Measurements from ENCODE around the gene PTCH2.

Gene PTCH2

GRCh38 chr1:44842862-44843655 is at the start of gene PTCH2:
Gene PTCH2, minus strand, starts transcription at chr1:44843253. Its CDS starts 321 bp downstream, at chr1:44842932.
- H3K4me3 ChIP-seq (ENCODE audit: low read length): no peak within 1 kb of the TSS
- no peaks in the 10 kb centered on the region for H3K4me1 ChIP-seq (ENCODE audit: low read length)
- no peak within 1 kb of the TSS for H2AFZ ChIP-seq (ENCODE audit: low read depth, low read length)
- H3K79me2 ChIP-seq (ENCODE audit: low read length): no peaks in the 10 kb centered on the region
- H4K20me1 ChIP-seq (ENCODE audit: insufficient read depth, low read length): no peaks in the 10 kb centered on the region
- H3K9me3 ChIP-seq (ENCODE audit: insufficient read depth, low read length): no peaks in the 10 kb centered on the region
- no peak within 1 kb of the TSS for H3K4me2 ChIP-seq (ENCODE audit: low read length)
- no peak within 1 kb of the TSS for H3K9ac ChIP-seq (ENCODE audit: low read length)
- H3K27me3 ChIP-seq (ENCODE audit: low read depth, low read length): no peaks in the 10 kb centered on the region
- H3K36me3 ChIP-seq (replicated peaks; ENCODE audit: low read depth, low read length): no peaks in the 10 kb centered on the region
- no peak for TF ChIP-seq CTCF (IDR thresholded peaks at IDR 0.05; ENCODE audit: low read depth, low read length)
- no peak for TF ChIP-seq EZH2phosphoT487 (IDR thresholded peaks at IDR 0.05; ENCODE audit: low read depth)
- H3K27ac ChIP-seq (ENCODE audit: low read length): no peak within 1 kb of the TSS

GRCh38 chr1:44890007-44890406 is 47.0 kb upstream of the PTCH2 start:
- Histone ChIP-seq H3K4me2 (ENCODE audit: low read length) (no peak overlapping the region), H4K20me1 (ENCODE audit: insufficient read depth, low read length) (no peaks in the 10 kb centered on the region), H3K4me3 (ENCODE audit: low read length) (no peak overlapping the region), H3K27ac (ENCODE audit: low read length) (no peak overlapping the region), H3K9me3 (ENCODE audit: insufficient read depth, low read length) (no peaks in the 10 kb centered on the region), H3K4me1 (ENCODE audit: low read length) (no peaks in the 10 kb centered on the region), H3K79me2 (ENCODE audit: low read length) (no peaks in the 10 kb centered on the region), H3K36me3 (replicated peaks; ENCODE audit: low read depth, low read length) (peaks cover 3% of the 10 kb centered on the region), H2AFZ (ENCODE audit: low read depth, low read length) (no peak overlapping the region), H3K27me3 (ENCODE audit: low read depth, low read length) (no peaks in the 10 kb centered on the region), H3K9ac (ENCODE audit: low read length) (no peak overlapping the region)
- TF ChIP-seq CTCF (IDR thresholded peaks at IDR 0.05; ENCODE audit: low read depth, low read length) (no peak), EZH2phosphoT487 (IDR thresholded peaks at IDR 0.05; ENCODE audit: low read depth) (no peak)

GRCh38 chr1:44885406-44885805 is 42.4 kb upstream of the PTCH2 start:
- Histone ChIP-seq H3K9me3 (ENCODE audit: insufficient read depth, low read length) (no peaks in the 10 kb centered on the region), H3K4me2 (ENCODE audit: low read length) (no peak overlapping the region), H4K20me1 (ENCODE audit: insufficient read depth, low read length) (no peaks in the 10 kb centered on the region), H3K27ac (ENCODE audit: low read length) (no peak overlapping the region), H2AFZ (ENCODE audit: low read depth, low read length) (no peak overlapping the region), H3K4me1 (ENCODE audit: low read length) (no peaks in the 10 kb centered on the region), H3K4me3 (ENCODE audit: low read length) (no peak overlapping the region), H3K79me2 (ENCODE audit: low read length) (no peaks in the 10 kb centered on the region), H3K36me3 (replicated peaks; ENCODE audit: low read depth, low read length) (peaks cover 12% of the 10 kb centered on the region), H3K27me3 (ENCODE audit: low read depth, low read length) (no peaks in the 10 kb centered on the region), H3K9ac (ENCODE audit: low read length) (no peak overlapping the region)
- TF ChIP-seq EZH2phosphoT487 (IDR thresholded peaks at IDR 0.05; ENCODE audit: low read depth) (no peak), CTCF (IDR thresholded peaks at IDR 0.05; ENCODE audit: low read depth, low read length) (no peak)

GRCh38 chr1:44884746-44885145 is 41.7 kb upstream of the PTCH2 start:
- Histone ChIP-seq H3K4me3 (ENCODE audit: low read length) (no peak overlapping the region), H3K9ac (ENCODE audit: low read length) (no peak overlapping the region), H3K79me2 (ENCODE audit: low read length) (no peaks in the 10 kb centered on the region), H3K36me3 (replicated peaks; ENCODE audit: low read depth, low read length) (peaks cover 12% of the 10 kb centered on the region), H3K4me1 (ENCODE audit: low read length) (peaks cover 6% of the 10 kb centered on the region), H3K27me3 (ENCODE audit: low read depth, low read length) (no peaks in the 10 kb centered on the region), H2AFZ (ENCODE audit: low read depth, low read length) (no peak overlapping the region), H4K20me1 (ENCODE audit: insufficient read depth, low read length) (no peaks in the 10 kb centered on the region), H3K4me2 (ENCODE audit: low read length) (no peak overlapping the region), H3K27ac (ENCODE audit: low read length) (no peak overlapping the region), H3K9me3 (ENCODE audit: insufficient read depth, low read length) (no peaks in the 10 kb centered on the region)
- TF ChIP-seq CTCF (IDR thresholded peaks at IDR 0.05; ENCODE audit: low read depth, low read length) (no peak), EZH2phosphoT487 (IDR thresholded peaks at IDR 0.05; ENCODE audit: low read depth) (no peak)

Measured in OCI-LY3 (cell line).